Smooth muscle cell (in vitro differentiated cells): Measurements from ENCODE around the gene RRP36. TPM values are rescaled to one million over a fixed set of nuclear protein-coding genes. Genes with fewer than 3 reads are reported as not detected.

ENCODE experiments used
- DNase-seq: peaks from one replicate; lab custom pipeline; 2025; ENCODE audit not compliant: unreplicated experiment; lab: John Stamatoyannopoulos, UW
- H2AFZ ChIP-seq: fragments of 200-600 bp; sonication (generic); 2 replicates; pipeline ENCODE4 v1.6.0; 2016; ENCODE audit warnings: antibody characterized with exemption, low read depth, mild to moderate bottlenecking
- H3F3A ChIP-seq: fragments of 200-600 bp; sonication (generic); 2 replicates; pipeline ENCODE4 v1.6.0; 2017; ENCODE audit warnings: antibody characterized with exemption, low read depth
- H3K27ac ChIP-seq: fragments of 200-600 bp; sonication (generic); 2 replicates; pipeline ENCODE4 v1.5.1; 2016; ENCODE audit warnings: low read depth, mild to moderate bottlenecking
- H3K27me3 ChIP-seq: fragments of 200-600 bp; sonication (generic); 2 replicates; pipeline ENCODE4 v1.6.1; 2016; ENCODE audit warnings: low read depth, mild to moderate bottlenecking
- H3K36me3 ChIP-seq: fragments of 200-600 bp; sonication (generic); 2 replicates; pipeline ENCODE4 v1.5.1; 2016; ENCODE audit warnings: low read depth
- H3K4me1 ChIP-seq: fragments of 200-600 bp; sonication (generic); 2 replicates; pipeline ENCODE4 v1.5.1; 2016; ENCODE audit warnings: low read depth
- H3K4me2 ChIP-seq: fragments of 200-600 bp; sonication (generic); 2 replicates; pipeline ENCODE4 v1.6.0; 2016; ENCODE audit warnings: mild to moderate bottlenecking
- H3K4me3 ChIP-seq: fragments of 200-600 bp; sonication (generic); 2 replicates; pipeline ENCODE4 v1.5.1; 2016; ENCODE audit warnings: mild to moderate bottlenecking
- H3K79me2 ChIP-seq: fragments of 200-600 bp; sonication (generic); 2 replicates; pipeline ENCODE4 v1.6.0; 2016; ENCODE audit warnings: low read depth, mild to moderate bottlenecking
- H3K9ac ChIP-seq: fragments of 200-600 bp; sonication (generic); 2 replicates; pipeline ENCODE4 v1.6.0; 2016; ENCODE audit warnings: low read depth
- H3K9me3 ChIP-seq: fragments of 200-600 bp; sonication (generic); replicated peaks from 2 replicates; pipeline ENCODE4 v1.5.1; 2016; ENCODE audit warnings: low read depth
- H4K20me1 ChIP-seq: fragments of 200-600 bp; sonication (generic); 2 replicates; pipeline ENCODE4 v1.6.0; 2016; ENCODE audit warnings: low read depth
- WGBS: methylation state at CpG from one replicate; pipeline ENCODE4 v1.1.7; 2016; ENCODE audit warnings: low lambda C conversion rate; 5-methylcytosine and 5-hydroxymethylcytosine counted together
- polyA plus RNA-seq: library from polyadenylated mRNA; unstranded; fragments of >200 nt; fragmentation: Nextera tagmentation; extraction: Ambion mirVana; gene quantifications from 2 replicates; pipeline ENCODE4 v1.2.1, GENCODE V29; 2016
- total RNA-seq: library from RNA; depleted of rRNA; stranded (reverse); fragments of >200 nt; gene quantifications from 2 replicates; pipeline ENCODE4 v1.2.3, GENCODE V29; 2014
- TF ChIP-seq, protein P1 (sequence below): fragments of 200-600 bp; sonication (generic); IDR thresholded peaks from 2 replicates; pipeline ENCODE4 v1.5.1; 2017; ENCODE audit warnings: borderline replicate concordance, mild to moderate bottlenecking, antibody characterized with exemption; ENCODE audit not compliant: insufficient read depth, poor library complexity, severe bottlenecking

The RRP36 gene
- total and polyA plus RNA-seq, 2 experiments from 2014 or later, result 64.8 to 72.7 TPM

DNA sequence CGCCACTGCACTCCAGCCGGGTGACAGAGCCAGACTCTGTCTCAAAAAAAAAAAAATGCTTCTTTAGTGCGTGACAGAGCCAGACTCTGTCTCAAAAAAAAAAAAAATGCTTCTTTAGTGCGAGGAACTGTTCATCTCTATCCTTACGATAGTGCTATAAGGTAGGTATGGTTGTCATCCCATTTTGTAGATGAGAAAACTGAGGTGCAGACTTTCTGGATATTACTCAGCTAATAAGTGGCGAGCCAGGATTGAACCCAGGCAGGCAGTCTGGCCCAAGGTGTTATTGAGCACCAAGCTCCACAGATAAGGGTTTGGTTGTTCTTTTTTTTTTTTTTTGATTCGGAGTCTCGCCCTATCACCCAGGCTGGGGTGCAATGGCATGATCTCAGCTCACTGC is 19.6 kb upstream of the RRP36 start:
- no peak overlapping the region for H3K4me2 ChIP-seq
- H4K20me1 ChIP-seq, result peaks cover 15% of the 10 kb centered on the region
- H3K4me1 ChIP-seq, result no peaks in the 10 kb centered on the region
- H3K27ac ChIP-seq, result no peak overlapping the region
- no peaks in the 10 kb centered on the region for H3F3A ChIP-seq
- TF ChIP-seq, protein P1, sequence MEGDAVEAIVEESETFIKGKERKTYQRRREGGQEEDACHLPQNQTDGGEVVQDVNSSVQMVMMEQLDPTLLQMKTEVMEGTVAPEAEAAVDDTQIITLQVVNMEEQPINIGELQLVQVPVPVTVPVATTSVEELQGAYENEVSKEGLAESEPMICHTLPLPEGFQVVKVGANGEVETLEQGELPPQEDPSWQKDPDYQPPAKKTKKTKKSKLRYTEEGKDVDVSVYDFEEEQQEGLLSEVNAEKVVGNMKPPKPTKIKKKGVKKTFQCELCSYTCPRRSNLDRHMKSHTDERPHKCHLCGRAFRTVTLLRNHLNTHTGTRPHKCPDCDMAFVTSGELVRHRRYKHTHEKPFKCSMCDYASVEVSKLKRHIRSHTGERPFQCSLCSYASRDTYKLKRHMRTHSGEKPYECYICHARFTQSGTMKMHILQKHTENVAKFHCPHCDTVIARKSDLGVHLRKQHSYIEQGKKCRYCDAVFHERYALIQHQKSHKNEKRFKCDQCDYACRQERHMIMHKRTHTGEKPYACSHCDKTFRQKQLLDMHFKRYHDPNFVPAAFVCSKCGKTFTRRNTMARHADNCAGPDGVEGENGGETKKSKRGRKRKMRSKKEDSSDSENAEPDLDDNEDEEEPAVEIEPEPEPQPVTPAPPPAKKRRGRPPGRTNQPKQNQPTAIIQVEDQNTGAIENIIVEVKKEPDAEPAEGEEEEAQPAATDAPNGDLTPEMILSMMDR, result no peak
- H3K9ac ChIP-seq, result no peak overlapping the region
- H3K4me3 ChIP-seq, result no peak overlapping the region
- H3K27me3 ChIP-seq, result no peaks in the 10 kb centered on the region
- H3K9me3 ChIP-seq, result no peaks in the 10 kb centered on the region
- no peaks in the 10 kb centered on the region for H3K36me3 ChIP-seq
- WGBS, result over 99% methylated on average over 8 of the region's 8 CpGs
- H2AFZ ChIP-seq, result no peak overlapping the region
- no peak for DNase-seq
- peaks cover 7% of the 10 kb centered on the region for H3K79me2 ChIP-seq

DNA sequence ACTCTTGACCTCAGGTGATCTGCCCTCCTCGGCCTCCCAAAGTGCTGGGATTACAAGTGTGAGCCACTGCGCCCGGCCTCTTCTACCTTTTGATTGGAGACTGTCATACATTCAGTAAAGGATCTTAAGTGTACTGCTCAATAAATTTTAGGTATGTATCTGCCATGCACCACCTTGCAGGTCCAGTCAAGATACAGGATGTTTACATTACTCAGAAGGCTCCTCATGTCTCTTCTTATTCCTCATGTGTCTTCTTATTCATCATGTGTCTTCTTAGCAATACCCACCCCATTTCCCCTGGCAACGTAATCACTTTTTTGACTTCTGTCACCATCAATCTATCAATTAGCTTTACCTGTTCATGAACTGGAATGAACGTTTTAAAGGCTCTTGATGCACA is 15.6 kb upstream of the RRP36 start:
- no peaks in the 10 kb centered on the region for H3F3A ChIP-seq
- H3K4me1 ChIP-seq, result no peaks in the 10 kb centered on the region
- H3K36me3 ChIP-seq, result no peaks in the 10 kb centered on the region
- H3K79me2 ChIP-seq, result peaks cover 4% of the 10 kb centered on the region
- no peak overlapping the region for H3K9ac ChIP-seq
- H4K20me1 ChIP-seq, result no peaks in the 10 kb centered on the region
- H3K4me2 ChIP-seq, result no peak overlapping the region
- TF ChIP-seq, protein P1, result no peak
- no peak overlapping the region for H3K27ac ChIP-seq
- no peaks in the 10 kb centered on the region for H3K9me3 ChIP-seq
- 94% methylated on average over 5 of the region's 5 CpGs for WGBS
- H3K4me3 ChIP-seq, result no peak overlapping the region
- no peaks in the 10 kb centered on the region for H3K27me3 ChIP-seq
- H2AFZ ChIP-seq, result no peak overlapping the region
- DNase-seq, result no peak

DNA sequence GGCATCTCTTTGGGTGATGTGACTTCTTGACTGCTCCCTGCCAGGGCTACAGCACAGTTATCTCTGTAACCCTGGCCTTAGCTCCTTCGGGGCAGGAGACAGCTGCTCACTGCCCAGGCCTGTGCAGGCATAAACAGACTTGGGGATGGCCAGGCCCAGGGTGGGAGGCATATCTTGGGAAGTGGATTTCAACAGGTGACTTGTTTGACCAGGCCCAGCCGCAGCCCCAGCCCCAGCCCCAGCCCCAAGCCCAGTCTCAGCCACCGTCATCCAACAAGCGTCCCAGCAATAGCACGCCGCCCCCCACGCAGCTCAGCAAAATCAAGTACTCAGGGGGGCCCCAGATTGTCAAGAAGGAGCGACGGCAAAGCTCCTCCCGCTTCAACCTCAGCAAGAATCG is 15.2 kb upstream of the RRP36 start:
- H4K20me1 ChIP-seq, result no peaks in the 10 kb centered on the region
- 97% methylated on average over 11 of the region's 11 CpGs for WGBS
- TF ChIP-seq, protein P1, result no peak

DNA sequence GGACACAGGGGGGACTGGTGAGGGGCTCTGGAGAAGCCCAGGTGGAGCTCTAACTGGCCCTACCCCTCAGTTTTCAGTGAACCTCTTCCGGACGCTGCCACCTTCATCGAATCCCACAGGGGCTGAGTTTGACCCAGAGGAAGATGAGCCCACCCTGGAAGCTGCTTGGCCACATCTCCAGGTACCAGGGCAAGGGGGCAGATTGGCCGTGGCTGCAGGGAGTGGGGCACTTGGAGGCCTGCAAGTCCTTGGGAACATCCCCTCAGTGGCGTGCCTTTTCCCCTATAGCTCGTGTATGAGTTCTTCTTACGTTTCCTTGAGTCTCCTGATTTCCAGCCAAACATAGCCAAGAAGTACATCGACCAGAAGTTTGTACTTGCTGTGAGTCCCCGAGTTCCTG is 14.3 kb upstream of the RRP36 start:
- no peaks in the 10 kb centered on the region for H3F3A ChIP-seq
- TF ChIP-seq, protein P1, result no peak
- peaks cover 5% of the 10 kb centered on the region for H3K79me2 ChIP-seq
- no peaks in the 10 kb centered on the region for H3K9me3 ChIP-seq
- 94% methylated on average over 9 of the region's 9 CpGs for WGBS
- no peaks in the 10 kb centered on the region for H4K20me1 ChIP-seq
- no peaks in the 10 kb centered on the region for H3K36me3 ChIP-seq
- H2AFZ ChIP-seq, result no peak overlapping the region
- DNase-seq, result no peak
- no peaks in the 10 kb centered on the region for H3K4me1 ChIP-seq
- H3K4me2 ChIP-seq, result no peak overlapping the region
- no peaks in the 10 kb centered on the region for H3K27me3 ChIP-seq
- no peak overlapping the region for H3K27ac ChIP-seq
- H3K4me3 ChIP-seq, result no peak overlapping the region
- H3K9ac ChIP-seq, result no peak overlapping the region

More for the DNA sequence above, 15.2 kb upstream of the RRP36 start:
- Histone ChIP-seq H3K4me2 (no peak overlapping the region), H3K79me2 (peaks cover 4% of the 10 kb centered on the region), H3K9ac (no peak overlapping the region), H3K27me3 (no peaks in the 10 kb centered on the region), H3K27ac (no peak overlapping the region), H2AFZ (no peak overlapping the region), H3K36me3 (no peaks in the 10 kb centered on the region), H3K9me3 (no peaks in the 10 kb centered on the region), H3K4me1 (no peaks in the 10 kb centered on the region), H3K4me3 (no peak overlapping the region), H3F3A (no peaks in the 10 kb centered on the region)
- DNase-seq, result no peak
